Left ventricle myocardium superior (tissue), 1 donor: ENCODE data around the gene FETUB. TPM values are rescaled to one million over a fixed set of nuclear protein-coding genes. Genes with fewer than 3 reads are reported as not detected.
"Not testable (repeated sequence)": the region's sequence is repeated elsewhere in the genome, so short reads cannot be mapped to it uniquely, and the experiment has no call there.

Source experiments
- ATAC-seq: fragments of 200-7000 bp; cut with Tn5 transposase; one replicate; pipeline ENCODE4 v1.9.1; 2020; ENCODE audit warnings: mild to moderate bottlenecking, moderate library complexity
- DNase-seq: peaks from one replicate; pipeline ENCODE4 v3.0.0-alpha.2; 2020
- intact Hi-C: fragments of 100-400 bp; cut with micrococcal nuclease; formaldehyde crosslinking; loops from one replicate; pipeline ENCODE4 v1.11.0; 2022
- total RNA-seq: library from RNA; stranded (reverse); fragmentation: NEBNext Ultra II Directional; extraction: Animal tissue kit (Norgen Biotek cat#: 25700); gene quantifications from one replicate; pipeline ENCODE4 v1.2.1, GENCODE V29; 2021
- donor health status: DM: no; HTN: yes; CAD: no; lungs with severe emphysema.

The FETUB gene
- total RNA-seq, 1 donor from 2014 or later, result not detected

DNA sequence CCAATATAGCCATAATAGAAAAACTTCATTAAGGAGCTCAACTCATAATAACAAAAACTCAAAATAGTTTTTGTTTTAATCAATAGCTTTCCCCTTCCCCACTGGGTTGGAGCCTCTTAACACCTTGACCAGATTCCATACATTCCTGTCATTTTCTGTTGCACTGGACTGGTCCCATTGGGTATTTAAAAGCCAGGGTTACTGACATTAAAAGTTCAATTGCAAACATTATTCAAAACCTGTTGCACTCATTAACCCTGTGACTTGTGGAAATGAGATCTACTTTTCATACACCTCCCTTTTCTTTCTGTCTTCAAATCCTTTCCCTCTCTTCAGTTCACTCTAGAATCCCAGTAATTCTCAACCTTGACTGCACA is 23.9 kb downstream of the FETUB start:
- DNase-seq (no peak), ATAC-seq (no peak)
- intact Hi-C loops, result no loop called here

DNA sequence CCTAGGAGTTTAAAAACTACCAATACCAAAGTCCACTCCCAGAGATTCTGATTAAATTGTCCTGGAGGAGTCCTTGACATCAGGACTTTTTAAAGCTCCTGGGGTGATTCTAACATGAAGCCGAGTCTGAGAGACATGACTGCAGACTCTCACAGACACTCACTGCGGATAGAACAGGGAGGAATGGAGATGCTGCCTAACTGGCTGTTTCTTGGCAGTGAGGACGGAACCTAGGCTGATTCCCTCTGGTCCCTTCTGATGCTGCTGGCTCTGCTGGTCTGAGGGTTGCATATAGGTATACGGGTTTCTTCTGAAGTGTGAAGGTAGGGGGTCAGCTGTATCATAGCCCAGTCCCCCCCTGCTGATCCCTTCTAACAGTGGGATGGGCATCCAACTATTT is 24.3 kb downstream of the FETUB start:
- intact Hi-C loops, result no loop called here
- DNase-seq (no peak), ATAC-seq (no peak)

DNA sequence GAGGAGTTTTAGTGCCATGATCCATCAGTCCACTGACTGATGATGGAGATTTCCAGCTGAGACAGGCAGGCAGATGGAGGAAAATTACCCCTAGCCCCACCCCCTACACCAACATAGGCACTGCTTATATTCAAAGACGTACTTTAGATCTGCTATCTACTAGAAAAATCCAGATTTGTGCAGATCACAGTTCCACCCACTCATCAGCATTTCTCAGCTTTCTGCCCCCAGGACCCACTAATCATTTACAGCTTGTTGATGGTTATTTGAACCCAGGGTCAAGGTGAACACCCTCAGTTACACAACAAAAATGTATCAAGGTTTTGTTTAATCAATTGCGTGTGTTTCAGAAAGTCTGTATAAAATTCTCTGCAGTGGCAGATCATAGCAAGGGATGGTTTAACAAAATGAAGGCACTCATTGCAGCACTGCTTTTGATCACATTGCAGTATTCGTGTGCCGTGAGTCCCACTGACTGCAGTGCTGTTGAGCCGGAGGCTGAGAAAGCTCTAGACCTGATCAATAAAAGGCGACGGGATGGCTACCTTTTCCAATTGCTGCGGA is 25.5 kb downstream of the FETUB start, which contains the start of gene HRG:
Gene HRG, plus strand, starts transcription at position 390 of the 564 bp plus-strand sequence. Its CDS starts 18 bp downstream, at position 408.
- no peak for ATAC-seq
- intact Hi-C loops, result no loop called here

DNA sequence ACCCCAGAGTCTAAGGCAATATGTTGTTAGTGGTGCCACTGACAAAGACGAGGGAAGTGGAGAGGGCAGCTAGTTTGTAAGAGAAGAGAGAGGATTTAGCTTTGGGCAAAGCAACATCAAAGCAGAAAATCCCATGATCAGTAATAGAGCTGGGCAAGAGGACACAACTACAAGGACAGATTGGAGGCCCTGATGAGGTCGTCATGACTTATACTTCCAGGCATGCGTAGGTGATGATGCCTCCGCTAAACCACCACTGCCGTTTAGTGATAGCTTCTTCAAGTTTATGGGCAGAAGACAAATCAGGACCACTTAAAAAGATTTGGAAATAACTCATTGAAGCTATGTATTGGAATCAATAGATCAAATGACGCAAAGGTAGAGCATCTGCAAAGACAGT is 28.2 kb downstream of the FETUB start:
- DNase-seq (no peak), ATAC-seq (no peak)
- intact Hi-C loops, result no loop called here

More for the DNA sequence above, 25.5 kb downstream of the FETUB start, which contains the start of gene HRG:
- DNase-seq, result no peak

DNA sequence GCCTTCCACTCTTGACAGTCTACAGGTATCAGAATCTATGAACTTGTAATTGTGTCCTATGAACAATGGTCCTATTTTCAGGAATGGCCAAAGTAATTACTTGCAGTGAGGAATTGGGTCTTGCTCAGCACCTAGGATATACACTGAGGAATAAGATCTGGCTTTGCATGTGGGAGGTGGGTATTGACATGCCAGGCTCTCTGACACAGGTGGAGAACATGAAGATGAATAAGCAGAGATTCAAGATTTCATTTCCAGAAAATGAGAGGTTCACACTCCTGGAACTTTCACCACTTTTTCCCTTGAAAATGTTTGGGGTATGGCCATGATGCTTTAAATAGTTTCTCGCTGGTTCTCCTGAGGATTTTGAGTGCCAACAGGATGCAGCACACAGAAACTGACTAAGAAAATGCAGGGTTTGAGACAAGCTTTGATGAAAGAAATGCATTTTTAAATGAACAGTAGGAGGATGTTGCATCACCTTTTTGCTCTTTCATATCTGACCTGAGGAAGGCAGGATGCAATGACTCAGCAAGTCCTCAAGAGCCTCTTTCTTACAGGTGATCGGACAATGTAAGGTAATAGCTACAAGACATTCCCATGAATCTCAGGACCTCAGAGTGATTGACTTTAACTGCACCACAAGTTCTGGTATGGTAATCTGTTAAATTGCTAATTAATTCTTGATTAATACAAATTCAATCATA is 29.3 kb downstream of the FETUB start:
- intact Hi-C loops, result no loop called here
- DNase-seq (no peak), ATAC-seq (no peak)

DNA sequence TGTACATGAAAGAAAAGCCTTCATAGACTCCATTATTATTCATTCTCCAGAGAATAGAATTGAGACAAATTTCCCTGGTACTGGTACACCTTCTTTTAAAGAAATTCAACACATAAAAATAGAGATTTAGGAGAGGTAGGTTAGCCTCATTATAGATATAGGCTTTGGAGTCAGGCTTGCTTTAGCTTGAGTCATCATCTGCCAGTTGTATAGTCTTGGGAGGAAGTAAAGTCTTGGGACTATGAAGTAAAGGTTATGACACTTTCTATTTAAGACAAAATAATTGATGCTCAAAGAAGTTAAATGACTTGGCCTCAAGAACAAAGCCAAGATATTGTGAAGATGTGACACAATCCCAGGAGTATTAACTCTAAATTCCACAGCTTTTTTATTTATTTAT is 30.0 kb downstream of the FETUB start:
- ATAC-seq (no peak), DNase-seq (no peak)
- intact Hi-C loops, result no loop called here

DNA sequence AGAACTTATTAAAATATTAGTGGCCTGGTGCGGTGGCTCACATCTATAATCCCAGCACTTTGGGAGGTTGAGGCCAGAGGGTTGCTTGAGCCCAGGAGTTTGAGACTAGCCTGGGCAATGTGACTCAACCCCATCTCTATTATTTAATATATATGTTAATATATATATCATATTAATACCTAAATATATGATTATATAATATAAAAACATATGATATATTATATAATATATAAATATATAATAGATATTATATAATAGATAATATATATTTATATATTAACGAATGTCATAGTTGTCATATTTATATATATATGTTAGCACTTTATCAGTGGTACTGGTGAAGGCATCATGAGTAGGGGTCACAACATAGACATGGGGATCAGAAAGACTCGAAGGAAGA is 30.9 kb downstream of the FETUB start:
- intact Hi-C loops, result no loop called here
- ATAC-seq (no peak), DNase-seq (no peak)

DNA sequence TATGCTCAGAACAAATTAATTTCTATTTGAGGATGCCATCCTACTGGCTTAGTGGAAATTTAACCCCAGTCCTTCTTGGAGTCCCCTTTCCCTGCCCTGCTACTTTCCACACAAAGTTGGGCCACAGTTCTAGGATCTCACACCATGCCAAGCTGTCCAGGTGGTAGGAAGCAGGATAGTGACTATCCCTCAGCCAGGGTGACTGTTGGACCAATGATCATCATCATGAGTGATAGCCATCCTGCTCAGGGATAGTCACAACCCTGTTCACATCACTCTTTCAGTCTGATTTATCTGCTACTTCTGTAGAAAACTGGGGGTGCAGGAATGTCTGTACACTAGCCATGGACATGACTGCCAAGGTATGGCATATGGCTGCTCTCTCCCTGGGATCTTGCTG is 38.4 kb downstream of the FETUB start:
- no peak for ATAC-seq
- no peak for DNase-seq
- intact Hi-C loops, result no loop called here

DNA sequence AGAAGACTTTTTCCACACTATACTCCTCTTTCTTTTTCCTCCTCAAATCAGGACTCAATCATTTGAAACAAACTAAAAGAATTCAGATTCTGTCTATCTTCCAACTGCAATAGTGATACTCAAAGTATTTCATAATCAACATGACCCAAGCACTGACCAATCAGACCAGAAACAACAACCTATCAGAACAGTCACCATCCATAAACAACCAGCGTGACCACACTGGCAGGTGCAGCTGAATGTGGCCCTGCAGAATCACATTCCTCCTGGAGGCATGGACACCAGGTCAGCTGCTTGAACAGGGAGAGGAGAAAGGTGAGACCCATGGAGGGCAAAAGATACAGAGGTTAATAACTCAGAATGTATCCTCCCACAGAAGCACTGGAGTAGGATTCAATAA is 39.0 kb downstream of the FETUB start:
- intact Hi-C loops, result no loop called here
- no peak for DNase-seq
- no peak for ATAC-seq

DNA sequence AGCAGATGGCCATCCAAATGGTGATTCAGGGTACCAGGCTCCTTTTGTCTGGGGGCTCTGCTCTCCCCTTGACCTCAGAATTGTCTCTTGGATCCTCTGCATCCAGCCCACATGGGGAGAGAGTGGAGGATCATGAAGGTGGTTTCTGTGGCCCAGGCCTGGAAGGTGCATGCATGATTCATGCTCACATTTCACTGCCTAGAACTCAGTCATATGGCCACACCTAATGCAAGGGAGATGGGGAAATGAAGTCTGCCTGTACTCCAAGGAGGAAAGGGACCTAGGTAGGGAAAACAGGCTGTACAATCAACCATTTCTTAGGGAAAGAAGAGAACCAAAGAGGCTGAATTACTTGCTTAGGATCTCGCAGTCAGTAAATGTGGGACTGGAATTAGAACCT is 40.7 kb downstream of the FETUB start:
- DNase-seq (no peak), ATAC-seq (no peak)
- intact Hi-C loops, result no loop called here

DNA sequence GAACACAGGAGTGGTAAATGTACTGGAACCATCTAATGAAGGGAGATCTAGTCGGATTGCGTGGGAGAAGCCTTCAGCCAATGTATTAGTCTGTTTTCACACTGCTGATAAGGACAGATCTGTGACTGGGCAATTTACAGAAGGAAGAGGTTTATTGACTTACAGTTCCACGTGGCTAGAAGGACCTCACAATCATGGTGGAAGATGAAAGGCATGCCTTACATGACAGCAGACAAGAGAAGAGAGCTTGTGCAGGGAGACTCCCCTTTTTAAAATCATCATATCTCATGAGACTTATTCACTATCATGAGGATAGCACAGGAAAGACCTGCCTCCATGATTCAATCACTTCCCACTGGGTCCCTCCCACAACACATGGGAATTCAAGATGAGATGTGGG is 42.6 kb downstream of the FETUB start:
- ATAC-seq, result no peak
- intact Hi-C loops, result no loop called here

DNA sequence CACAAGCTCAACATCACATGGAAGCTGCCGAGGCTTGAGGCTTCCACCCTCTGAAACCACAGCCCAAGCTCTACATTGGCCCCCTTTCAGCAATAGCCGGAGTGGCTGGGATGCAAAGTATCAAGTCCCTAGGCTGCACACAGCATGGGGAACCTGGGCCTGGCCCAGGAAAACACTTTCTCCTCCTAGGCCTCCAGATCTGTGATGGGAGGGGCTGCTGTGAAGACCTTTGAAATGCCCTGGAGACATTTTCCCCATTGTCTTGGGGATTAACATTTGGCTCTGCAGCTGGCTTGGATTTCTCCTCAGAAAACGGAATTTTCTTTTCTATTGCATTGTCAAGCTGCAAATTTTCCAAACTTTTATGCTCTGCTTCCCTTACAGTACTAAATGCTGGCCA is 43.8 kb downstream of the FETUB start:
- no peak for DNase-seq
- intact Hi-C loops, result no loop called here

More for the DNA sequence above, 42.6 kb downstream of the FETUB start:
- no peak for DNase-seq

DNA sequence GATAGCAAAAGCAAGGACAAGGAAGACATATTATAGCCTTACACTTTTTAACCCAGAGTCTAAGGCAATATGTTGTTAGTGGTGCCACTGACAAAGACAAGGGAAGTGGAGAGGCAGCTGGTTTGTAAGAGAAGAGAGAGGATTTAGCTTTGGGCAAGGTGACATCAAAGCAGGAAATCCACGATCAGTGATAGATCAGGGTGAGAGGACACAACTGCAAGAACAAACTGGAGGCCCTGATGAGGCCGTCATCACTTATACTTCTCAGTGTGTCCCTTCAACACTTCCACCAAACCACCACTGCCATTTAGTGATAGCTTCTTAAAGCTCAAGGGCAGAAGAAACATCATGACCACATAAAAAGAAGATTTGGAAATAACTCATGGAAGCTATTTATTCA is 46.3 kb downstream of the FETUB start:
- intact Hi-C loops, result not testable (repeated sequence)

More for the DNA sequence above, 43.8 kb downstream of the FETUB start:
- no peak for ATAC-seq

DNA sequence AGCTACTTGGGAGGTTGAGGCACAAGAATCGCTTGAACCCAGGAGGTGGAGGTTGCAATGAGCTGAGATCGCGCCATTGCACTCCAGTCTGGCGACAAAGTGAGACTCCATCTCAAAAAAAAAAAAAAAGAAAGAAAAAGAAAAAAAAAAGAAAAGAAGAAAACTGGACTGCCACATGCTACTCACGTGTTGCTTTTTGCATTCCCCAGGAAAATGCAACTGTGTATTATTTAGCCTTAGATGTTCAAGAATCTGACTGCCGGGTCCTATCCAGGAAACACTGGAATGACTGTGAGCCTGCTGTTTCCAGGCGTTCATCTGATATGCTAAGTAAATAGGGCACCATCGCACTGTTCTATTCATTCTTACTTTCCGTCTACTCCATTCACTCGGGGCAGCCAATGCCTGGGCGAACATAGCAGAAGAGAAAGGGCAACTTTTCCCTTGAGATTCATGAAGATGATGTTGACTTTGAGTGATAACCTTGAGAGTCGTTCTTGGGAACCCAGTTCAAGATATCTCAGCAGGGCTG is 47.0 kb downstream of the FETUB start:
- no peak for ATAC-seq
- DNase-seq, result no peak
- intact Hi-C loops, result no loop called here

More for the DNA sequence above, 46.3 kb downstream of the FETUB start:
- ATAC-seq, DNase-seq: not testable (repeated sequence)

DNA sequence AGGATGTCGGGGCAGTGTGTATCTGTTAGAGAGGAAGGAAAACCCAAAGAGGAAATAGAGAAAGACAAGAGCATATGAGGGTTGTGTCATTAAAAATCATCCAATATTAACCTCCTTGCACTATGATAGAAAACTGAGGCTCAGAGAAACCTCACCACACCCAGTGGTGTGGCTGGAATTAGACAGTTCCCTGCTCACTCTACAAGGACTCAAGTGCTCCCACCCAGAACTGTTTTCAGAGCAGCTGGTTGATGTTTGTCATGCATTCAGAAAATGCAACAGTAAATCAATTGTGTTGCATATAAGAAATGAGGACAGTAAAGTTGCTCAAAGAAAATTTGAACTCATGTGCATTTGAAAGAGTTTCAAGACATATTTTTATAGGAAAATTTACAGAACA is 50.1 kb downstream of the FETUB start:
- ATAC-seq, intact Hi-C loops, DNase-seq: not testable (repeated sequence)

DNA sequence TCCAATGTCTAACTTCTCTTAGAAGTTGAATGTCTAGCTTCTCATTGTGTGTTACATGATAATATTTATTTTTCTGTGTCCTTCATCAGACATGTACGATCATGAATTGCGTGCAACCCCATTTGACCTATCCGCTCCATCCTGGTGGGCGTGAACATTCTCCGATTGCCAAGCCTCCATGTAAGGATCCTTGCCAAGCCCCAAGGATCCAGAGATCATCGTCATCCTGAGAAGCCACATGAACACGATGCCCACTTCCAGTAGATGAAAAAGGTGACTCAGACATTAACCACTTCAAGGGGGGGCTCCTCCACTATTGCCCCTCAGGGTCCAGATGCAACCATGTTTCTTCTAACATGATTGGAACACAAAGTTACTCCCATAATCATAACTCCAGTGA is 51.5 kb downstream of the FETUB start:
- DNase-seq (no peak), ATAC-seq (no peak)
- intact Hi-C loops, result no loop called here

DNA sequence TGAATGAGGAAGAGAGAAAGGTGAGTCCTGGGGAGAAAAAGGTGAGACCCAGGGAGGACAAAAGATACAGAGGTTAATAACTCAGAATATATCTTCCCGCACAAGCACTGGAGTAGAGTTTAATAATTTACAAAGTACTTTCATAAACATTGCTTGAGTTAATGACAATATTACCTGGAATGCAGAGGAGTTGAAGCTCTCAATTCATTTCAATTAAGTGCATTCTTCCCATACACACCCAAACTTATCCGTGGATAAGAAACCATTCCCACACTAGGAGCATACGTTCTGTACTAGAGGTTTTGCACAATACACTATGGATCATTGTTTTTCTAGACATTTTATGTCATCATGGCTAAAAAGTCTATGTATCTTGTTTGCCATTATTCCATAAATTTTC is 53.6 kb downstream of the FETUB start:
- intact Hi-C loops, result no loop called here
- no peak for DNase-seq
- ATAC-seq, result no peak

DNA sequence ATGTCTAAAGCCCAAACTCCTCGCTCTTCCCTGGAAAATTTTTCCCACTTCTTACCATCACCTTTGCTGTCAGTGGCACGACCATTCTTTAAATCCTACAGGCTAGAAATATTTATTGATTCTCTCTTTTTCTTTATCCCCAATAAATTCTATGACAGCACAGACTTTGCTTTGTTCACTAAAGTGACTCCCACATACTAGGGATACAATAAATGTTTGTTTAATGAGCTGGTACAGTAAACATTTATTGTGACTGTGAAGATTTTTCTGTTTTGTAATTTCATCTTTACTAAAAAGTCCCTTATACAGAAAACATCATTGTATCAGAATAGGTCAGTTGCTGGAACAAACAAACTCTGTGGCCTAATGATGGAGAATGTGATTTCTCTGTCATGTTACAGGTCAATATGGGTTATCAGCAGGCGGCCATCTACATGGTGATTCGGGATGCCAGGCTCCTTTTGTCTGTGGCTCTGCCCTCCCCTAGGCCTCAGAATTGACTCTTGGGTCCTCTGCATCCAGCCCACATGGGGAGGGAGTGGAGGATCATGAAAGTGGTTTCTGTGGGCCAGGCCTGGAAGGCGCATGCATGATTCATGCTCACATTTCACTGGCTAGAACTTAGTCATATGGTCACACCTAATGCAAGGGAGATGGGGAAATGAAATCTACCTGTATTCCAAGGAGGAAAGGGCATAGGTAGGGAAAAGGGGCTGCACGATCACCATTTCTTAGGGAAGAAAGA is 54.3 kb downstream of the FETUB start:
- intact Hi-C loops, result no loop called here
- no peak for ATAC-seq
- no peak for DNase-seq

DNA sequence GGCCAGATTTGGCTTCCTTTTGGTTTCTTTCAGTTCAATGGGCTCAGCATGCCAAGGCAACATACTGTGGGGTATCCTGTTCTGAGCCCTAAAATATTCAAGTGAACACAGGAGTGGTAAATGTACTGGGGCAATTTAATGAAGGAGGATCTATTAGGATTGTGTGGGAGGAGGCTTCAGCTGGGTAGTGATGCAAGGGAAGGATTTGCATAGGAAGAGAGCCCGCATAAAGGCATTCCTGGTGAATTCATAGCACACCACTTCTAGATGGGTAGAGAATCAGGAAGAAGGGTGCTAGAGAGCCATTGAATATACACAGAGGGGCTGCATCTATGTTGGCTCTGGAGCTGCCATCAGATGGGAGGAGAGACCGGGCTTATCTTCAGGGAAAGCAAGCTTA is 56.3 kb downstream of the FETUB start:
- intact Hi-C loops, result no loop called here
- ATAC-seq, result no peak

DNA sequence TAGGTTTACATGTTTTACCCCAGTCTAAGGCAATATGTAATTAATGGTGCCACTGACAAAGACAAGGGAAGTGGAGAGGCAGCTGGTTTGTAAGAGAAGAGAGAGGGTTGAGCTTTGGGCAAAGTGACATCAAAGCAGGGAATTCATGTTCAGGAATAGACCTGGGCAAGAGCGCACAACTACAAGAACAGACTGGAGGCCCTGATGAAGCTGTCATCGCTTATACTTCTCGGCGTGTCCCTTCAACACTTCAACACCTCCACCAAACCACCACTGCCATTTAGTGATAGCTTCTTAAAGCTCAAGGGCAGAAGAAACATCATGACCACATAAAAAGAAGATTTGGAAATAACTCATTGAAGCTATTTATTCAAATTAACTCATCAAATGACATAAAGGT is 57.3 kb downstream of the FETUB start:
- no peak for DNase-seq
- intact Hi-C loops, result no loop called here
- peak; percentile 96 for ATAC-seq

More for the DNA sequence above, 56.3 kb downstream of the FETUB start:
- no peak for DNase-seq
